KMS-11 (cell line): ENCODE measurements around the gene R3HDM1.
"Not testable (repeated sequence)": the region's sequence is repeated elsewhere in the genome, so short reads cannot be mapped to it uniquely, and the experiment has no call there.

Experiments used
- H2AFZ ChIP-seq: fragments of 200-600 bp; sonication (generic); 2 replicates; pipeline ENCODE4 v1.6.1; 2016; ENCODE audit warnings: antibody characterized with exemption, mixed run types, low read depth
- H3K27ac ChIP-seq: fragments of 200-600 bp; sonication (generic); 2 replicates; pipeline ENCODE4 v1.6.1; 2016; ENCODE audit warnings: mild to moderate bottlenecking, mixed run types
- H3K27me3 ChIP-seq: fragments of 200-600 bp; sonication (generic); 2 replicates; pipeline ENCODE4 v1.6.1; 2017; ENCODE audit warnings: mild to moderate bottlenecking, low read depth, mixed run types, moderate library complexity; ENCODE audit not compliant: insufficient read depth
- H3K36me3 ChIP-seq: fragments of 200-600 bp; sonication (generic); 2 replicates; pipeline ENCODE4 v1.6.1; 2017; ENCODE audit warnings: mild to moderate bottlenecking, mixed run types; ENCODE audit not compliant: insufficient read depth
- H3K4me1 ChIP-seq: fragments of 200-600 bp; sonication (generic); 2 replicates; pipeline ENCODE4 v1.6.1; 2016; ENCODE audit warnings: mild to moderate bottlenecking, low read depth, mixed run types; ENCODE audit not compliant: poor library complexity, severe bottlenecking
- H3K4me2 ChIP-seq: fragments of 200-600 bp; sonication (generic); 2 replicates; pipeline ENCODE4 v1.7.0; 2016; ENCODE audit warnings: mild to moderate bottlenecking, mixed run types
- H3K4me3 ChIP-seq: fragments of 200-600 bp; sonication (generic); IDR thresholded peaks from 2 replicates; pipeline ENCODE4 v1.6.1; 2017; ENCODE audit warnings: low read depth, low read length, mixed read lengths; ENCODE audit not compliant: insufficient read depth
- H3K79me2 ChIP-seq: fragments of 200-600 bp; sonication (generic); 2 replicates; pipeline ENCODE4 v1.6.1; 2016; ENCODE audit warnings: low read depth, mixed run types; ENCODE audit not compliant: insufficient read depth
- H3K9ac ChIP-seq: fragments of 200-600 bp; sonication (generic); 2 replicates; pipeline ENCODE4 v1.6.1; 2016; ENCODE audit warnings: mild to moderate bottlenecking, mixed run types
- H4K20me1 ChIP-seq: fragments of 200-600 bp; sonication (generic); 2 replicates; pipeline ENCODE4 v1.6.1; 2016; ENCODE audit warnings: mild to moderate bottlenecking, mixed run types; ENCODE audit not compliant: insufficient read depth
- CTCF ChIP-seq: fragments of 200-600 bp; sonication (generic); conservative IDR thresholded peaks from 2 replicates; pipeline ENCODE4 v1.6.1; 2017; ENCODE audit warnings: low read depth, mild to moderate bottlenecking, antibody characterized with exemption, low read length, moderate library complexity, mixed read lengths

Gene R3HDM1

GRCh38 chr2:135650721-135651120, 119.4 kb downstream of the R3HDM1 start:
- H3K36me3 ChIP-seq = no peaks in the 10 kb centered on the region
- no peaks in the 10 kb centered on the region for H3K79me2 ChIP-seq
- no peaks in the 10 kb centered on the region for H4K20me1 ChIP-seq
- H3K4me3 ChIP-seq = no peak overlapping the region
- H3K27me3 ChIP-seq = no peaks in the 10 kb centered on the region
- no peak overlapping the region for H2AFZ ChIP-seq
- no peaks in the 10 kb centered on the region for H3K4me1 ChIP-seq
- no peak overlapping the region for H3K9ac ChIP-seq
- H3K27ac ChIP-seq = no peak overlapping the region
- no peak overlapping the region for H3K4me2 ChIP-seq
- TF ChIP-seq CTCF = no peak

GRCh38 chr2:135651717-135652116, 120.4 kb downstream of the R3HDM1 start:
- Histone ChIP-seq H3K4me1 (no peaks in the 10 kb centered on the region), H2AFZ (no peak overlapping the region), H3K27ac (no peak overlapping the region), H3K27me3 (no peaks in the 10 kb centered on the region), H3K4me3 (no peak overlapping the region), H3K79me2 (no peaks in the 10 kb centered on the region), H3K36me3 (no peaks in the 10 kb centered on the region), H4K20me1 (no peaks in the 10 kb centered on the region), H3K9ac (no peak overlapping the region), H3K4me2 (no peak overlapping the region)
- TF ChIP-seq CTCF = no peak

- H3K4me2 ChIP-seq, H3K36me3 ChIP-seq, H2AFZ ChIP-seq, H3K4me1 ChIP-seq, H3K27ac ChIP-seq, H3K4me3 ChIP-seq, H4K20me1 ChIP-seq, H3K27me3 ChIP-seq, H3K79me2 ChIP-seq, H3K9ac ChIP-seq: not testable (repeated sequence)
Observed at GRCh38 chr2:135654239-135654638, 123.0 kb downstream of the R3HDM1 start.

- H3K4me1 ChIP-seq = no peaks in the 10 kb centered on the region
- H3K4me2 ChIP-seq = no peak overlapping the region
- no peak overlapping the region for H2AFZ ChIP-seq
- H4K20me1 ChIP-seq = no peaks in the 10 kb centered on the region
- no peak overlapping the region for H3K27ac ChIP-seq
- no peaks in the 10 kb centered on the region for H3K27me3 ChIP-seq
- no peak for TF ChIP-seq CTCF
- H3K36me3 ChIP-seq = no peaks in the 10 kb centered on the region
- H3K79me2 ChIP-seq = no peaks in the 10 kb centered on the region
- no peak overlapping the region for H3K9ac ChIP-seq
- no peak overlapping the region for H3K4me3 ChIP-seq
Observed at GRCh38 chr2:135657806-135658582, 126.7 kb downstream of the R3HDM1 start.

- no peak overlapping the region for H3K4me3 ChIP-seq
- H3K27me3 ChIP-seq = no peaks in the 10 kb centered on the region
- no peaks in the 10 kb centered on the region for H4K20me1 ChIP-seq
- peaks cover 22% of the 10 kb centered on the region for H3K4me1 ChIP-seq
- H2AFZ ChIP-seq = no peak overlapping the region
- no peak overlapping the region for H3K4me2 ChIP-seq
- H3K79me2 ChIP-seq = no peaks in the 10 kb centered on the region
- no peak overlapping the region for H3K9ac ChIP-seq
- H3K27ac ChIP-seq = no peak overlapping the region
- TF ChIP-seq CTCF = no peak
- no peaks in the 10 kb centered on the region for H3K36me3 ChIP-seq
Observed at GRCh38 chr2:135662088-135662487, 130.8 kb downstream of the R3HDM1 start.
